ENCODE data around the gene CABP4. TPM values are rescaled to one million over a fixed set of nuclear protein-coding genes. Genes with fewer than 3 reads are reported as not detected.
A peak's percentile ranks its signal among the peaks of the same experiment; 100 is the strongest.

The CABP4 gene
- total RNA-seq, 1 experiment from 2014 or later = not detected

- no peaks in the 10 kb centered on the region for H3K9me3 Mint-ChIP-seq
- TF ChIP-seq JAZF1 (CRISPR knock-in tag; IDR thresholded peaks at IDR 0.05) (no peak), NFATC4 (CRISPR knock-in tag; IDR thresholded peaks at IDR 0.05) (no peak), OVOL2 (CRISPR knock-in tag; IDR thresholded peaks at IDR 0.05; ENCODE audit: borderline replicate concordance) (no peak), ESRRA (CRISPR knock-in tag; IDR thresholded peaks at IDR 0.05; ENCODE audit: borderline replicate concordance) (no peak), FOXK1 (CRISPR knock-in tag; IDR thresholded peaks at IDR 0.05) (no peak), SMAD3 (CRISPR knock-in tag; IDR thresholded peaks at IDR 0.05; ENCODE audit: borderline replicate concordance) (no peak), JUN (CRISPR knock-in tag; IDR thresholded peaks at IDR 0.05) (no peak), RORB (CRISPR knock-in tag; IDR thresholded peaks at IDR 0.05) (no peak)
- TF ChIP-seq, protein P1, sequence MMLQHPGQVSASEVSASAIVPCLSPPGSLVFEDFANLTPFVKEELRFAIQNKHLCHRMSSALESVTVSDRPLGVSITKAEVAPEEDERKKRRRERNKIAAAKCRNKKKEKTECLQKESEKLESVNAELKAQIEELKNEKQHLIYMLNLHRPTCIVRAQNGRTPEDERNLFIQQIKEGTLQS (CRISPR knock-in tag; conservative IDR thresholded peaks at IDR 0.05) = no peak
- TF ChIP-seq, protein P2, sequence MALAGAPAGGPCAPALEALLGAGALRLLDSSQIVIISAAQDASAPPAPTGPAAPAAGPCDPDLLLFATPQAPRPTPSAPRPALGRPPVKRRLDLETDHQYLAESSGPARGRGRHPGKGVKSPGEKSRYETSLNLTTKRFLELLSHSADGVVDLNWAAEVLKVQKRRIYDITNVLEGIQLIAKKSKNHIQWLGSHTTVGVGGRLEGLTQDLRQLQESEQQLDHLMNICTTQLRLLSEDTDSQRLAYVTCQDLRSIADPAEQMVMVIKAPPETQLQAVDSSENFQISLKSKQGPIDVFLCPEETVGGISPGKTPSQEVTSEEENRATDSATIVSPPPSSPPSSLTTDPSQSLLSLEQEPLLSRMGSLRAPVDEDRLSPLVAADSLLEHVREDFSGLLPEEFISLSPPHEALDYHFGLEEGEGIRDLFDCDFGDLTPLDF (CRISPR knock-in tag; IDR thresholded peaks at IDR 0.05) = no peak
- TF ChIP-seq, protein P3, sequence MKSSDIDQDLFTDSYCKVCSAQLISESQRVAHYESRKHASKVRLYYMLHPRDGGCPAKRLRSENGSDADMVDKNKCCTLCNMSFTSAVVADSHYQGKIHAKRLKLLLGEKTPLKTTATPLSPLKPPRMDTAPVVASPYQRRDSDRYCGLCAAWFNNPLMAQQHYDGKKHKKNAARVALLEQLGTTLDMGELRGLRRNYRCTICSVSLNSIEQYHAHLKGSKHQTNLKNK (CRISPR knock-in tag; IDR thresholded peaks at IDR 0.05) = no peak
- TF ChIP-seq, protein P4, sequence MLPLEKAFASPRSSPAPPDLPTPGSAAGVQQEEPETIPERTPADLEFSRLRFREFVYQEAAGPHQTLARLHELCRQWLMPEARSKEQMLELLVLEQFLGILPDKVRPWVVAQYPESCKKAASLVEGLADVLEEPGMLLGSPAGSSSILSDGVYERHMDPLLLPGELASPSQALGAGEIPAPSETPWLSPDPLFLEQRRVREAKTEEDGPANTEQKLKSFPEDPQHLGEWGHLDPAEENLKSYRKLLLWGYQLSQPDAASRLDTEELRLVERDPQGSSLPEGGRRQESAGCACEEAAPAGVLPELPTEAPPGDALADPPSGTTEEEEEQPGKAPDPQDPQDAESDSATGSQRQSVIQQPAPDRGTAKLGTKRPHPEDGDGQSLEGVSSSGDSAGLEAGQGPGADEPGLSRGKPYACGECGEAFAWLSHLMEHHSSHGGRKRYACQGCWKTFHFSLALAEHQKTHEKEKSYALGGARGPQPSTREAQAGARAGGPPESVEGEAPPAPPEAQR (CRISPR knock-in tag; IDR thresholded peaks at IDR 0.05) = no peak
- TF ChIP-seq, protein P5, sequence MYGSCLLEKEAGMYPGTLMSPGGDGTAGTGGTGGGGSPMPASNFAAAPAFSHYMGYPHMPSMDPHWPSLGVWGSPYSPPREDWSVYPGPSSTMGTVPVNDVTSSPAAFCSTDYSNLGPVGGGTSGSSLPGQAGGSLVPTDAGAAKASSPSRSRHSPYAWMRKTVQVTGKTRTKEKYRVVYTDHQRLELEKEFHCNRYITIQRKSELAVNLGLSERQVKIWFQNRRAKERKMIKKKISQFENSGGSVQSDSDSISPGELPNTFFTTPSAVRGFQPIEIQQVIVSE (CRISPR knock-in tag; IDR thresholded peaks at IDR 0.05; ENCODE audit: borderline replicate concordance) = no peak
- H3K27ac Mint-ChIP-seq = peak overlapping the region; percentile 65
- CTCF ChIA-PET = interaction anchor here (0.7 to 1.6 kb wide), 3 partner anchors 21 to 45 kb away, joined by 3 to 5 read pairs (median 3); partner anchors contain the start of genes PPP1CA and TMEM134
- DNase-seq (ENCODE audit: low spot score) (no peak), ATAC-seq (no peak)
- H3K4me1 Mint-ChIP-seq = peaks cover 12% of the 10 kb centered on the region
- H3K36me3 Mint-ChIP-seq = no peaks in the 10 kb centered on the region
- H3K27me3 Mint-ChIP-seq (ENCODE audit: low read depth) = peaks cover 4% of the 10 kb centered on the region; the same call in 1 of the 2 replicates
- POLR2A ChIA-PET = interaction anchor here (1.4 kb wide), 1 partner anchor 21 kb away, joined by 6 read pairs; the partner anchor contains the start of gene PPP1CA
- H3K4me3 Mint-ChIP-seq = no peak overlapping the region
These were observed 32.3 kb upstream of the CABP4 start for GRCh38 chr11:67422891-67423290.

DNA sequence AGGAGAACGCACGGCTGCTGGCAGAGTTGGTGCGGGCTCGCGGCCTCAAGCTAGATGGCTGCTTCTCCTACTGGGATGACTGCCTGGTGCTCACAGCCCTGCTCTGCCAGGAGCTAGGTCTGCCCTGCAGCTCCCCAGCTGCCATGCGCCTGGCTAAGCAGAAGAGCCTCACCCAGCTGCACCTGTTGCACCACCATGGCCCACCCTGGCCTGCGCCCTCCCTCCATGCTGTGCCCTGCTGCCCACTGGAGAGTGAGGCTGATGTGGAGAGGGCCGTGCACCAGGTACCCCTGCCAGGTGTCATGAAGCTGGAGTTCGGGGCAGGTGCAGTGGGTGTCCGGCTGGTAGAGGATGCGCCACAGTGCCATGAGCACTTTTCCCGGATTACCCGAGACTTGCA, 31.7 kb upstream of the CABP4 start:
- Mint-ChIP-seq H3K4me1 (peaks cover 12% of the 10 kb centered on the region), H3K27me3 (ENCODE audit: low read depth) (peaks cover 4% of the 10 kb centered on the region; the same call in 1 of the 2 replicates), H3K36me3 (no peaks in the 10 kb centered on the region), H3K4me3 (no peak overlapping the region), H3K9me3 (no peaks in the 10 kb centered on the region), H3K27ac (no peak overlapping the region)
- ChIA-PET CTCF (interaction anchor here (1.0 to 1.6 kb wide), 3 partner anchors 22 to 45 kb away, joined by 3 to 5 read pairs (median 5); partner anchors contain the start of genes PPP1CA and TMEM134), POLR2A (interaction anchor here (1.4 kb wide), 1 partner anchor 22 kb away, joined by 6 read pairs; the partner anchor contains the start of gene PPP1CA)
- ATAC-seq (no peak), DNase-seq (ENCODE audit: low spot score) (no peak)
- TF ChIP-seq ZNF396 (CRISPR knock-in tag; IDR thresholded peaks at IDR 0.05; ENCODE audit: borderline replicate concordance) = no peak
- no peak for TF ChIP-seq TP53 (CRISPR knock-in tag; IDR thresholded peaks at IDR 0.05)
- TF ChIP-seq, protein P6, sequence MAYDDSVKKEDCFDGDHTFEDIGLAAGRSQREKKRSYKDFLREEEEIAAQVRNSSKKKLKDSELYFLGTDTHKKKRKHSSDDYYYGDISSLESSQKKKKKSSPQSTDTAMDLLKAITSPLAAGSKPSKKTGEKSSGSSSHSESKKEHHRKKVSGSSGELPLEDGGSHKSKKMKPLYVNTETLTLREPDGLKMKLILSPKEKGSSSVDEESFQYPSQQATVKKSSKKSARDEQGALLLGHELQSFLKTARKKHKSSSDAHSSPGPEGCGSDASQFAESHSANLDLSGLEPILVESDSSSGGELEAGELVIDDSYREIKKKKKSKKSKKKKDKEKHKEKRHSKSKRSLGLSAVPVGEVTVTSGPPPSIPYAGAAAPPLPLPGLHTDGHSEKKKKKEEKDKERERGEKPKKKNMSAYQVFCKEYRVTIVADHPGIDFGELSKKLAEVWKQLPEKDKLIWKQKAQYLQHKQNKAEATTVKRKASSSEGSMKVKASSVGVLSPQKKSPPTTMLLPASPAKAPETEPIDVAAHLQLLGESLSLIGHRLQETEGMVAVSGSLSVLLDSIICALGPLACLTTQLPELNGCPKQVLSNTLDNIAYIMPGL (CRISPR knock-in tag; IDR thresholded peaks at IDR 0.05) = no peak
- no peak for TF ChIP-seq GTF2I (CRISPR knock-in tag; conservative IDR thresholded peaks at IDR 0.05)
- TF ChIP-seq, protein P7, sequence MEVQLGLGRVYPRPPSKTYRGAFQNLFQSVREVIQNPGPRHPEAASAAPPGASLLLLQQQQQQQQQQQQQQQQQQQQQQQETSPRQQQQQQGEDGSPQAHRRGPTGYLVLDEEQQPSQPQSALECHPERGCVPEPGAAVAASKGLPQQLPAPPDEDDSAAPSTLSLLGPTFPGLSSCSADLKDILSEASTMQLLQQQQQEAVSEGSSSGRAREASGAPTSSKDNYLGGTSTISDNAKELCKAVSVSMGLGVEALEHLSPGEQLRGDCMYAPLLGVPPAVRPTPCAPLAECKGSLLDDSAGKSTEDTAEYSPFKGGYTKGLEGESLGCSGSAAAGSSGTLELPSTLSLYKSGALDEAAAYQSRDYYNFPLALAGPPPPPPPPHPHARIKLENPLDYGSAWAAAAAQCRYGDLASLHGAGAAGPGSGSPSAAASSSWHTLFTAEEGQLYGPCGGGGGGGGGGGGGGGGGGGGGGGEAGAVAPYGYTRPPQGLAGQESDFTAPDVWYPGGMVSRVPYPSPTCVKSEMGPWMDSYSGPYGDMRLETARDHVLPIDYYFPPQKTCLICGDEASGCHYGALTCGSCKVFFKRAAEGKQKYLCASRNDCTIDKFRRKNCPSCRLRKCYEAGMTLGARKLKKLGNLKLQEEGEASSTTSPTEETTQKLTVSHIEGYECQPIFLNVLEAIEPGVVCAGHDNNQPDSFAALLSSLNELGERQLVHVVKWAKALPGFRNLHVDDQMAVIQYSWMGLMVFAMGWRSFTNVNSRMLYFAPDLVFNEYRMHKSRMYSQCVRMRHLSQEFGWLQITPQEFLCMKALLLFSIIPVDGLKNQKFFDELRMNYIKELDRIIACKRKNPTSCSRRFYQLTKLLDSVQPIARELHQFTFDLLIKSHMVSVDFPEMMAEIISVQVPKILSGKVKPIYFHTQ (CRISPR knock-in tag; IDR thresholded peaks at IDR 0.05) = no peak
- TF ChIP-seq TCF7 (CRISPR knock-in tag; IDR thresholded peaks at IDR 0.05; ENCODE audit: low read depth) = no peak
- TF ChIP-seq SOX15 (CRISPR knock-in tag; IDR thresholded peaks at IDR 0.05) = no peak
- TF ChIP-seq NR1H2 (CRISPR knock-in tag; IDR thresholded peaks at IDR 0.05) = no peak
- no peak for TF ChIP-seq ZBTB21 (CRISPR knock-in tag; IDR thresholded peaks at IDR 0.05; ENCODE audit: borderline replicate concordance)
- no peak for TF ChIP-seq GRHL2 (CRISPR knock-in tag; IDR thresholded peaks at IDR 0.05; ENCODE audit: insufficient replicate concordance, severe bottlenecking)
- TF ChIP-seq RORB (CRISPR knock-in tag; IDR thresholded peaks at IDR 0.05) = no peak
- TF ChIP-seq, protein P8, sequence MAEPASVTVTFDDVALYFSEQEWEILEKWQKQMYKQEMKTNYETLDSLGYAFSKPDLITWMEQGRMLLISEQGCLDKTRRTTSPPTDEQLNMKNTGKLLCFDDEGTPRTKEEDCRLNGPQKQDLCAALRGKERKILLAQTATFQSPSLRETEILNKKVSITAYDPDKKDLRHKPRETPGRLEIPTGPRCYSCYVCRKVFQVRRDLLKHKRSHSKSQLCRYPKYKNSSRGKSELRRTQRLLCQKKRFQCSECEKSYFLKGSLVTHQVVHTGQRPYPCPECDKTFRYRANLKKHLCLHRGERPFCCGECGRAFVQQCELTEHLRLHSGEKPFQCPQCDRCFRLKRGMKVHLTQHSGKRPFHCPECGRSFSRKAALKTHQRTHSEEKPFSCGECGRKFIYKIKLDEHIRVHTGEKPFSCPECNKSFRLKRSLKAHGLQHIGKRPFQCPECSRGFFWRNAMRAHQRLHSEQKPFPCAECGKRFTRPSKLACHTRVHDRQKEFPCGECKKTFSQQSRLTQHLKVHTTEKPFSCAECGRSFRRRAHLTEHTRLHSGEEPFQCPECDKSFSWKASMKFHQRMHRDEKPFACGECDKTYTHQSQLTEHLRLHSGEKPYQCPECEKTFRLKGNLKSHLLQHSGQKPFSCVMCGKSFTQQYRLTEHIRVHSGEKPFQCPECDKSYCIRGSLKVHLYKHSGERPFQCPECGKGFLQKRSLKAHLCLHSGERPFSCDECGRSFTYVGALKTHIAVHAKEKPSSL (CRISPR knock-in tag; conservative IDR thresholded peaks at IDR 0.05) = no peak
